Stimulated activated CD4-positive, alpha-beta T cell treated with anti-CD3 and anti-CD28 coated beads, TNF-alpha, amount 100 ng/mL, for 48 hours (primary cell): ENCODE measurements around the gene ALX3.
"Not testable (repeated sequence)": the region's sequence is repeated elsewhere in the genome, so short reads cannot be mapped to it uniquely, and the experiment has no call there.

Experiments
- DNase-seq, 3 donors: peaks; one replicate each; pipeline ENCODE4 v3.0.0-alpha.2; 2020; ENCODE audit warnings: low read depth in 3 of 3

Gene ALX3

DNA sequence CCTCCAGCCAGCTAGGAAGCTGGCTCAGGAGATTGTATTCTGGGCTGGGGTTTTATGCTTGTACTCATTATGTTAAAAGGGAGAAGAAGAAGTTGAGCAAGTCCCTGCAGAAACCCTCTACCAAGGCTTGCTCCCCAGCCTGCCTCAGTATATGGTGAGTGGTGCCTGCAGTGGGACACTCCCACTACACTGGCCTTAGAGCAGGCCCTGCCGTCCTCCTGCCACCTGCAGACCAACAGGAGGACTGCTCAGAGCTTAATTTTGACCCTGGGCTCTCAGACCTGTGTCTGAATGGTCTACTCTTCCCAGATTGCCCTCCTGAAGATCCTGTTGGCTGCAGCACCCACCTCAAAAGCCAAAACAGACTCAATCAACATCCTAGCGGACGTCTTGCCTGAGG, 23.0 kb downstream of the ALX3 start:
- DNase-seq = no peak

DNA sequence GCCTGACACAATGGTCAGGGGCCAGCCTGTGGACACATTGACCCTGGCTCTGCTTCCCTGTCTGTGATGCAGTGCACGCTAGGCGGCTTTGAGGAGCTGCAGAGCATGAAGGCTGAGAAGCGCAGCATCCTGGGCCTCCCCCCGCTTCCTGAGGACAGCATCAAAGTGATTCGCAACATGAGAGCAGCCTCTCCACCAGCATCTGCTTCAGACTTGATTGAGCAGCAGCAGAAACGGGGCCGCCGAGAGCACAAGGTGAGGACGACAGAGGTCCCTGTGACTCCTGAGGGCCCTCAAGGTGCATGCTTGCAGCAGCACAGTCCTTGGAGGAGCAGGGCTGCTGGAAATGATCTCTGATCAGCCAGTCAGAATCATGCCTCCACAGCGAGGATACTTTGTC, 27.5 kb downstream of the ALX3 start:
- DNase-seq = no peak

DNA sequence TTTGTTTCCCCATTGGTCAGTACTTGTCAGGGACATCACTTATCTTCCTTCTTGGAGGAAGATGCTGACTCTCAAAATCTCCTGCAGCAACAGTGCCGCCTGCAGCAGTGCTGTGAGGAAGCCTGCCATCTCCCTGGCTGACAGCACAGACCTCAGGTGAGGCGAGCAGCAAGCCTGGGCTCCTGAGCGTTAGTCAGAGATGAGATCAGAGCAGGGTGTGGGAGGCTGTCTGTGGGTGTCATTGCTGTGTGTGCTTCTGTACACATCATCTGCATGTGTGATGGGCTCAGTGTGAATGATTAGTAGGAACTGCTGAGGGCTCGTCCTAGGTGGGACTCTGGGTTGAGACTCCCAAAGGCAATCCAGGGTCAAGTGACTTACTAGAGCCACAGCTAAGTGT, 29.9 kb downstream of the ALX3 start:
- DNase-seq = peak in 1 of 3 donors; percentile 36

DNA sequence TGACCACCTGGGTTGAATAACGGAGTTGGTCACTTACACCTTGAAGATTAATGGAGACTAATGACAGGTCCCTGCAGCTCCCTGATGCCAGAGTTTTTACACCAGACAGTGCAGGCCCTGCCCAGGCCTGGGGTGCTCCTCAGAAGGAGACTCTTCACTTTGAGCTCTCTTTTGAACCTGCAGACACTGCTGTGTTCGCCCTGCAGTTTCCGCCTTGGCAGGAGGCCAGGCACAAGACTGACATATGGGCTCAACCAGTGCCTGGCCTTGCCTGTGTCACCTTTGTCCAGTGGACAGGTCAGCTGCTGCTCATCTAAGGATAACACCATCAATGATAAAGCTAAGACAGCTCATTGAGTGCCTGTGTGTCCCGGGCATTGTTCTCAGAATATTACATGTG, 30.8 kb downstream of the ALX3 start:
- DNase-seq = no peak

DNA sequence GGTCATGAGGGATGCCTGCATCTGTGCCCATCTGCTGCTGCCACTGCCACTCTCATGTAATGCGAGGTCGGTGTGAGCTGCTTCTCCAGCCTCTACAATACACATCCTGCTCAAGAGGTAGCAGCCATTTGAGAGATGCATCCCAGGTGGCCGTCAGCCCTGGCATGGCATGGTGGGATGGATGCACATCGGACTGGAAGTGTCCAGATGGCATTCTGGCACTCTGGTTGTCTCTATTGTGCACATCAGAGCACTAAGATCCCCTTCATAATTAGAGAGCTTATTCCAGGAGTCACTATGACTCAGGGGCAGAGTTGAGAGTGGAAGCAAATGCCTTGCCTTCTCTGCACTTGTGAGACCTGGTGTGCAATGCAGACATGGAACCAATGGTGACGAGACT, 32.2 kb downstream of the ALX3 start:
- no peak for DNase-seq

DNA sequence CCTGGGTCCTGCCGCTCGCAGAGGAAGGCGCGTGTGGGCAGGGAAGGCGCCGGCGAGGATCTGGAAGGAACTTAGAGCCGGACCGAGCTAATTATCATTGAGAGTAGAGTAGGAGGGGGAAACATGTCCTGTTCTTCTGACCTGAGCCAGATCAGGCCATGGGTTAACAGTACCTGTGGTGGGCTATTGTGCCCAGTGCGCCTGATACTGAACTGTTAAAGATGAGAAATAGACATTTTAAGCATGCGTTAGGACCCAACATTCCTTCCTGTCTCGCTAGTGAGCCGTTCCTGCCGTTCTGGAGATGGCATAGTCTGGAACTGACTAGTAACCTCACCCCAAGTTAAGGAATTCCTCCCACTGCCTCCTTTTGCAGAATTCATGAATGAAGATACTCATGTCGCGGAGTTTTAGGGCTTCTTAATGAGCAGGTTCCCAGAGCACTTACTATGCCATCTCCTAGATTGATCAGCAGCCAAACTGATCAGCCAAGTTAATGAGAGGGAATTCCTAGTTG, 35.2 kb downstream of the ALX3 start:
- no peak for DNase-seq

DNA sequence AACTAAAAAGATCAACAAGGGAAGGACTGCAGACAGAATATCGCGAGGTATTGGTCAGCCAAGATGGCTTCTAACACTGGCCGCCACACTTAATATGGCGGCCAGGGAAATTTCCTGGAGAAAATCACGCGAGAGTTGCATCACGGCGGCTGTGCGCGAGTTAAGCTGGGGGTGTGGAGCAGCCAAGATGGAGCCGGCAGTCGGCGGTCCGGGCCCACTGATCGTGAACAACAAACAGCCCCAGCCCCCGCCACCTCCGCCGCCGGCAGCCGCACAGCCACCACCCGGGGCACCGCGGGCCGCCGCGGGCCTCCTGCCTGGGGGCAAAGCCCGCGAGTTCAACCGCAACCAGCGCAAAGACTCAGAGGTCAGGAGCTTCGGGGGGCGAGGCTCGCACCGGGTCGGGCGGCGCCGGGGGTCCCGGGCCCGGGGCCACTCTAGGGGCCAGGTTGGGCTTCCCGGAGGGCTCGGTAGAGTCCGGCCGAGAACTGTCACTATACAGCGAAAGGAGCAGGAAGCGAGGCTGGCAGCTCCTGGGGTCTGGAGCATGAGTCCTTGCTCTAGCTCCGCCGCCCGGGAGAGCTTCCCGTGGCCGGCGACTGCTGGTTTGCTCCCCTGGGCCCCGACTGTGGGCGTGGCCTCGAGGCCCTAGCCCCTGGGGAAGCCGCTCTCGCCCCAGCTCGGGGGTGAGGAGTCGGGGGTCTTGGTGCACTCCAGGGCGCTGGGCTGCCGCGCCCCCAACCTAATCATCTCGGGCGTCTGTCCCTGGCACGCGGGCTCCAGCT, 35.8 kb downstream of the ALX3 start, which contains the start of gene STRIP1:
Gene STRIP1 (plus strand): TSS at position 174 of the 785 bp plus-strand sequence. CDS start 14 bp downstream, at position 188.
- DNase-seq = peak; percentile 83 to 87 (median 85)

DNA sequence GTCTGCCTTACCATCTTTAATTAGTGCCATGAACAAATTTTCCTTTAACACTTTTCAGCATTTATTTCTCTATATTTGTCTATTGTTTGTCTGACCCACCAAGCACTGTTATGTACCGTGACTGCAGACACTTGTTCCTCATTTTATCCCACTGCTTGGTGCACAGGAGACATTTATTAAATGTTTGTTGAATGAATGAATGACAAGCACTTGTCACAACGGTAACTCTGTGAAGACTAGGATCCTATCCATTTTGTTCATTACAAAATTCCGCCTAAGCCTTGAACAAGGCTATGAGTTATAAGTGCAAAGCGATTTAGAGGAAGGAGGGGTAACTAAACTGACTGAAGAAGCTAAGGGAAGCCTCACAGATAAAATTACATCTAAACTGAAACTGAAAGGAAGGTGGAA, 36.4 kb downstream of the ALX3 start:
- no peak for DNase-seq

DNA sequence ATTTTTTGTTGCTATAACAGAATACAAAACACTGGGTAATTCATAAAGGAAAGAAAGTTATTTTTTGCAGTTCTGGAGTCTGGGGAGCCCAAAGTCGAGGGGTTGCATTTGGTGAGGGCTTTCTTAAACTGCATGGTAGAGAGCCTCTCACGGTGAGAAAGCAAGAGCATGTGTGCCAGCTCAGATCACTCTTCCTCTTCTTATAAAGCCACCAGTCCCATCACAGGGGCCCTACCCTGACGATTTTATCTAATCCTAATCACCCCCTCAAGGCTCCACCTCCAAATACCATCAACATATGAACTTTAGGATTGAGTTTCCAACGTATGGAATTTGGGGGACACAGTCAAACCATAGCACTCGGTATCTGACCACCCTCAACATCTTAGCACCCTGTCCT, 37.1 kb downstream of the ALX3 start:
- DNase-seq = no peak

DNA sequence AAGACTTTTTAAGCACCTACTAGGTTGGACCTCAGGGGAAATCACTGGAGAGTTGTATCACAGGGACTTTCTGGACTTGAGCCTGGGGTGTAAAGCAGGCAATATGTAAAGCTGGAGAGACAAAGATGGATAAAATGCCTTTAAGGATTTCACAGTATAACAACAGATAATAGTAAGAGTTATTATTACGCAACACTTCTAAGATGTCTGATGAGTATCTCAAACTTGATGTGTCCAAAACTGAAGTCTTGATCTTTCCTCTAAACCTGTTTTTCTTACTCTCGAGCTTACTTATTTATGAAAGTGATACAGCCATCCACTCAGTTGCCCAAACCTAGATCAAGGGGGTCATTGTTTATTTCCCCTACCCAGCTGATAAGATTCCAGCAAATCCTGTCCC, 38.1 kb downstream of the ALX3 start:
- no peak for DNase-seq

DNA sequence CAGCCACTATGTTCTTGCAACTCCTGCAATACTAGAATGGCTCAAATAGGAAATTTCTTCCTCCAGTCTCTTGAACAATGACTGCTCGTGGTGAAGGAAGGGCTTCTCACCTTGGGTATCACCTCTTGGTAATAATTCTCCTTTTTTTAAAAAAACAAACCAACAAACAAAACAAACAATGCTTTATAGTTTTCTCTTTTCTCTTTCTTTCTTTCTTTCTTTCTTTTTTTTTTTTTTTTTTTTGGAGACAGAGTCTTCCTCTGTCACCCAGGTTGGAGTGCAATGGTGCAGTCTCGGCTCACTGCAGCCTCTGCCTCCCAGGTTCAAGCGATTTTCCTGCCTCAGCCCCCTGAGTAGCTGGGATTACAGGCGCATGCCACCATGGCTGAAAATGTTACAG, 39.8 kb downstream of the ALX3 start:
- not testable (repeated sequence) for DNase-seq

DNA sequence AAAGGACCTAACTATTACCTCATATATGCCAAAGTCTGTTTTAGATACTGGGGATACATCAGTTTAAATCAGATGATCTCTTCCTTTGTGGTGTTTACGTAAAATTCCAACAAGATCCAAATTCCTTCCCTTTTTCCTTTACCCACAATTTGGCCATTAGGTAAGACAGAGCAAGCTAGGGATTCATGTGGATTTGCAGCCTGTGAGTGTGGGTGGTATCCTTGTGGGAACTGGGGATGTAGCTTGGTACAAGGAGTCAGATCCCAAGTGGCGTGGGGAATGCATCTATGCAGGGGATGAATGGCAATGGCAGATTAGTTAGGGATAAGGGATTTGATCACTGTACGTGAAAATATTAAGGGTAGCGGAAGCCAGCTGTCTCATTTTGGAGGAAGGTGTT, 45.9 kb downstream of the ALX3 start:
- no peak for DNase-seq

DNA sequence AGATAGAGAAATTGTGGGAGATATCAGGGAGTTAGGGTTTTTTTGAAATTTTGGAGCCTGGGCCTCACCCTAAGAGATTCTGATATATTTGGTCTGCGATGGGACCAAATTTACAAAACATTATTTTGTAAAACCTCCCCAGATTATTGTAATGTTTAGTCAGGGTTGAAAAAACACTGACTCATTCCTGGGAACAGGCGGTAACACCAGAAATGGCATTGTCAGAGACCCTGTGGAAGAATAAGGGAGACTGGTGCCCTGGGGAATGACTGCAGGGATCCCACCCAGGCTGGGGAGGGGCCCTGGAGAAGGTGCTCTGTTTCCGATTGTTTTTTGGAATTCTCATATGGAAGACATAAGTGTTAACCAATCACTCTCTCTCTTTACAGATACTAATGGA, 49.2 kb downstream of the ALX3 start:
- DNase-seq = no peak

DNA sequence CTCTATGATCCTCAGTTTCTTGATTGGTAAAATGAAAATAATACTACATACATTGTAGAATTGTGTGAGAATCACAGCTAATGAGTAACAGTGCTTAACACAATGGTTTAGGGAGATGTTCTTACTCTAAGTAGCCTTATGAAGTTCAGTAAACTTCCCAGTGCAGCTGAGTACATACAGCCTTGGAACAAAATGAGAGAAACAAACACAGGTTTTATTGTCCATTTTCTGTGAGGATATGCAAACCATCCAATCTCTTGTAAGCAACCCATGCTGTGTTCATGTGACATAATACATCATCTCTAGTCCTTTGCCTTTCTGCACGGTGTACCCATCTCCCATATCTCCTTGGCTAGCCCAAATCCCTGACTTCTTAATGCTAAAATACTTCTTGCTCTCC, 50.7 kb downstream of the ALX3 start:
- DNase-seq = no peak

DNA sequence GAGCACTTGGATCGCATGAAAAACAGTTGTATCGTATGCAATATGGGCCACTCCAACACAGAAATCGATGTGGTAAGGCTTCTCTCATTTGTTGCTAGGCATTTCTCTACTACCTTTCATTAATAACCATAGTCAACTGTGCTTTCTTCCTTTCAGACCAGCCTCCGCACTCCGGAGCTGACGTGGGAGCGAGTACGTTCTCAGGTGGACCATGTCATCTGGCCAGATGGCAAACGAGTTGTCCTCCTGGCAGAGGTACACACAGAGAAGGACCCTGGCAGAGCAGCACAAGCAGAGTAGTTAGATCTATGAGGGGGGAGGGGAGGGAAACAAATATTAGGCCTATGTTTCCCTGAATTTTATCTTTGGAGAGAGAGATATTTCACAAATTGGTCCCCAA, 52.1 kb downstream of the ALX3 start:
- no peak for DNase-seq

DNA sequence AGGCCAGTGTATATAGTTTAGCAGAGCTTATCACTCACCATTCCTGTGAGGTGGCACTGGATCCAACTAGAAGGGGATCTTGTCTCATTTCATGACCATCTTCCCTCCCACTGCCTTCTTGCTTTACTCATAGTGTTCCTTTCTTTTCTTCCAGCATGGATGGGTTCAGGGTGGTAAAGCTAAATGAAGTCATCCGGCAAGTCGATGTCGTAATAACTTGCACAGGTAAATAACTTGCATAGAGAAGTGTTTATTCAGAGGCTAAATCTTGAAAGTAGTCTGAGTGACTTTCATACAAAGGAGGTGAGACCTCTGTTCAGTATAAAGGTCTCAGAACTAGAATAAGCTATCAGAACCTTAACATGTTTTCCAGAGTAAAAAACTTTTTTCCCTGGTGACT, 52.7 kb downstream of the ALX3 start:
- no peak for DNase-seq

DNA sequence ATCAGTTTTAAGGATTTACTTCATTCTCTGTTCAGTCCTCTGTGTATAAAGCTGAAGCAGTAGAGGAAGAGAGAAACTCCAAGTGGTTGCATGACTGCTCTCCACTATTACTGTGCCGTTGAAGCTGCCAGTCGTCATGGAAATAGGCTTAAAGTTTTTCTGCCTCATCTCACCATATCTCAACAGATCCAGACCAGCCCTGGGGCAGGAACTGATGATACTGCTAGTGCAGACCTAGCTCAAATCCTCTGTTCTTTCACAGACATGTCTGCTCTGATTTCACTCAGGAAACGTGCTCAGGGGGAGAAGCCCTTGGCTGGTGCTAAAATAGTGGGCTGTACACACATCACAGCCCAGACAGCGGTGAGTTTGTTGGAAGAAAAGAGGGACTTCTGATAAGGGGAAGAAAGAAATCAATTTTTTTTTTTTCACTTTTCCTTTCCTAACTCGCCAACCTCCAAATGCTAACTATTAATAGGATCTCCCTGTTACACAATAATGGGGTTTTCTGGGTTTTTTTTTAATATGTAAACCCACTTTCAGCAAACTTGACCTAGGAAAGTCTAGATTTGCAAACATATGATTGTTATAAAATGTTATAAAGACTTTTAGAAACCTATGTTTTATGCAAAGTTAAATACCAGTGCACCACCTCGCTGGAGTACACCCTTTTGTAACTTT, 58.2 kb downstream of the ALX3 start:
- DNase-seq = no peak

DNA sequence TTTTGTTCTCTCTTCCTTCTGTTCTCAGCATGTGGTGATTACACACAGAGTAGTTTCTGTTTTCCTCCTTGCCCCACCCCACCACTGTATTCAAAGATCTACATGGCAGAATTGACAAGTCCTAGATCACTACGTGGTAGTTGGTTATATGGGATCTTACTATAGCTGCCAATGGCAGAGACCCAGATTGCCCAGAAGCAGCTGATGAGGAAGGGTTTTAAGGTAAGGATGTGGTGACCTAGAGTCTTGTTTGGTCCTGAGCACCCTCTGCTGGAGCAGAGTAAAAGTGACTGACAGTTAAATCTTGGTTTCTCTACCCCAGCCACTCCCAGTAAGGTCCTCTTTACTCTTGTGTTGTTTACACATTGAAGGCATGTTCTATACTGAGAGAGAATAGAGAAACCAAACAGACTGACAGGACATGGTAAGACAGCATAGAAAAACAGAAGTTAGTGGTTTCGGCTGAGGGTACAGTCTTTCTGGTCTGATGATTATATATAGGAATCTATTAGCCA, 58.9 kb downstream of the ALX3 start:
- no peak for DNase-seq
